Measurements from ENCODE around the gene FAM234A. TPM values are rescaled to one million over a fixed set of nuclear protein-coding genes. Genes with fewer than 3 reads are reported as not detected.
"Not testable (repeated sequence)": the region's sequence is repeated elsewhere in the genome, so short reads cannot be mapped to it uniquely, and the experiment has no call there.

Gene FAM234A
- total RNA-seq, 1 experiment from 2014 or later, result 94.9 TPM

- Histone ChIP-seq H2BK20ac (ENCODE audit: low read depth, low read length, poor library complexity, severe bottlenecking) (no peak overlapping the region), H2AK5ac (ENCODE audit: insufficient read length, low read length) (no peak overlapping the region), H2AFZ (ENCODE audit: low read length) (no peak overlapping the region), H2BK120ac (ENCODE audit: low read depth, low read length, poor library complexity, severe bottlenecking) (no peak overlapping the region), H3K9ac (ENCODE audit: extremely low read depth, insufficient read length, low read length) (no peak overlapping the region), H4K5ac (ENCODE audit: insufficient read length, low read depth, low read length) (no peak overlapping the region), H2BK5ac (ENCODE audit: insufficient read length, low read length) (no peak overlapping the region), H4K8ac (replicated peaks; ENCODE audit: insufficient read length, low read depth, low read length) (no peak overlapping the region), H3K79me1 (ENCODE audit: insufficient read depth, low read depth, low read length, poor library complexity, severe bottlenecking) (no peaks in the 10 kb centered on the region), H3T11ph (ENCODE audit: low read length) (no peak overlapping the region), H3K18ac (ENCODE audit: insufficient read length, low read depth, low read length) (no peak overlapping the region), H4K91ac (ENCODE audit: insufficient read length, low read depth, low read length) (no peak overlapping the region), H3K27me3 (ENCODE audit: insufficient read depth, low read length) (no peaks in the 10 kb centered on the region), H3K4me1 (ENCODE audit: insufficient read depth, low read length) (no peaks in the 10 kb centered on the region), H3K79me2 (ENCODE audit: insufficient read depth, low read length) (no peaks in the 10 kb centered on the region), H3K27ac (ENCODE audit: insufficient read length, low read depth, low read length) (no peak overlapping the region), H3K23ac (ENCODE audit: insufficient read length, low read depth, low read length) (no peak overlapping the region), H3K23me2 (ENCODE audit: insufficient read length, low read depth, low read length, poor library complexity, severe bottlenecking) (no peaks in the 10 kb centered on the region), H2BK15ac (ENCODE audit: low read depth, low read length) (no peak overlapping the region), H2BK12ac (ENCODE audit: insufficient read length, low read depth, low read length) (no peak overlapping the region), H3K14ac (ENCODE audit: insufficient read depth, low read length) (no peak overlapping the region; the same call in 1 of the 2 replicates), H4K20me1 (ENCODE audit: control insufficient read depth, insufficient read depth, insufficient read length) (no peaks in the 10 kb centered on the region), H3K56ac (ENCODE audit: insufficient read length, low read depth, low read length) (no peak overlapping the region), H3K4ac (ENCODE audit: low read depth, low read length) (no peak overlapping the region), H3K4me2 (ENCODE audit: insufficient read depth, insufficient read length, low read length) (no peak overlapping the region), H3K9me3 (ENCODE audit: control insufficient read depth, low read depth, low read length) (no peaks in the 10 kb centered on the region)
- Mint-ChIP-seq H3K27me3 (ENCODE audit: low read depth) (no peaks in the 10 kb centered on the region), H3K9me3 (no peaks in the 10 kb centered on the region), H3K27ac (peak overlapping the region in 1 of 3 experiments; percentile 51; a peak in 1 of 7 replicates), H3K4me3 (no peak overlapping the region), H3K36me3 (ENCODE audit: insufficient read depth in 1 of 3, low read depth in 3 of 3) (peaks cover 4 to 23% (median 13%) of the 10 kb centered on the region in 3 experiments; a peak in 6 of 7 replicates), H3K4me1 (peaks cover 0 to 6% of the 10 kb centered on the region in 2 experiments; a peak in 1 of 4 replicates)
- WGBS (ENCODE audit: extremely low coverage, insufficient read length, low lambda C conversion rate), result no CpG with 5 or more reads among the region's 25 CpGs
- DNase-seq, result peak; percentile 30
- TF ChIP-seq CTCF (conservative IDR thresholded peaks at IDR 0.05), result no peak
These were observed 31.9 kb downstream of the FAM234A start for GRCh38 chr16:266258-267164.

GRCh38 chr16:267562-267961, 32.9 kb downstream of the FAM234A start:
- not testable (repeated sequence) for H3K27ac ChIP-seq (ENCODE audit: insufficient read length, low read depth, low read length); H3K79me2 ChIP-seq (ENCODE audit: insufficient read depth, low read length); H3T11ph ChIP-seq (ENCODE audit: low read length); H2BK20ac ChIP-seq (ENCODE audit: low read depth, low read length, poor library complexity, severe bottlenecking); H3K4ac ChIP-seq (ENCODE audit: low read depth, low read length); H3K4me1 ChIP-seq (ENCODE audit: insufficient read depth, low read length); H2AK5ac ChIP-seq (ENCODE audit: insufficient read length, low read length); H3K18ac ChIP-seq (ENCODE audit: insufficient read length, low read depth, low read length); H3K4me1 Mint-ChIP-seq; DNase-seq; H3K23ac ChIP-seq (ENCODE audit: insufficient read length, low read depth, low read length); H4K20me1 ChIP-seq (ENCODE audit: control insufficient read depth, insufficient read depth, insufficient read length); H3K27ac Mint-ChIP-seq; H3K9me3 ChIP-seq (ENCODE audit: control insufficient read depth, low read depth, low read length); H2BK15ac ChIP-seq (ENCODE audit: low read depth, low read length); H3K4me3 Mint-ChIP-seq; H3K27me3 ChIP-seq (ENCODE audit: insufficient read depth, low read length); H2BK120ac ChIP-seq (ENCODE audit: low read depth, low read length, poor library complexity, severe bottlenecking); H3K79me1 ChIP-seq (ENCODE audit: insufficient read depth, low read depth, low read length, poor library complexity, severe bottlenecking); H3K9ac ChIP-seq (ENCODE audit: extremely low read depth, insufficient read length, low read length); H3K14ac ChIP-seq (ENCODE audit: insufficient read depth, low read length); H3K4me2 ChIP-seq (ENCODE audit: insufficient read depth, insufficient read length, low read length); H4K91ac ChIP-seq (ENCODE audit: insufficient read length, low read depth, low read length); H2AFZ ChIP-seq (ENCODE audit: low read length); H3K9me3 Mint-ChIP-seq; H3K27me3 Mint-ChIP-seq (ENCODE audit: low read depth); H2BK12ac ChIP-seq (ENCODE audit: insufficient read length, low read depth, low read length); H2BK5ac ChIP-seq (ENCODE audit: insufficient read length, low read length); H3K23me2 ChIP-seq (ENCODE audit: insufficient read length, low read depth, low read length, poor library complexity, severe bottlenecking)
- peak overlapping the region; percentile 21 for H4K8ac ChIP-seq (replicated peaks; ENCODE audit: insufficient read length, low read depth, low read length)
- no CpG with 5 or more reads among the region's 17 CpGs for WGBS (ENCODE audit: extremely low coverage, insufficient read length, low lambda C conversion rate)
- H3K36me3 Mint-ChIP-seq (ENCODE audit: insufficient read depth in 1 of 3, low read depth in 3 of 3), result peaks cover 0 to 12% (median 5%) of the 10 kb centered on the region in 3 experiments; a peak in 4 of 7 replicates
- peak overlapping the region; percentile 31 for H3K56ac ChIP-seq (ENCODE audit: insufficient read length, low read depth, low read length)
- H4K5ac ChIP-seq (ENCODE audit: insufficient read length, low read depth, low read length), result peak overlapping the region; percentile 17

Data from H9 (cell line).